SK-N-SH (cell line): ENCODE data around the gene PCDHB7.
"Not testable (repeated sequence)": the region's sequence is repeated elsewhere in the genome, so short reads cannot be mapped to it uniquely, and the experiment has no call there.

ENCODE experiments used
- MXI1 ChIP-seq: IDR thresholded peaks from 2 replicates; pipeline ENCODE4 v1.6.1; 2012; ENCODE audit warnings: mild to moderate bottlenecking, low read depth, low read length, improper control_type of control experiment
- NRF1 ChIP-seq: IDR thresholded peaks from 2 replicates; pipeline ENCODE4 v1.6.1; 2012; ENCODE audit warnings: low read depth, mild to moderate bottlenecking, low read length
- PBX3 ChIP-seq: IDR thresholded peaks from 2 replicates; pipeline ENCODE4; 2012
- TAF1 ChIP-seq: IDR thresholded peaks from 2 replicates; pipeline ENCODE4 v1.6.1; 2012; ENCODE audit warnings: low read depth, mild to moderate bottlenecking, low read length, moderate library complexity, borderline replicate concordance

- TF ChIP-seq MXI1, TAF1, NRF1, PBX3: not testable (repeated sequence)
These were observed 43.6 kb downstream of the PCDHB7 start for GRCh38 chr5:141216035-141216434.
